CD14-positive monocyte (primary cell): ENCODE measurements around the gene PLA2G4B. TPM values are rescaled to one million over a fixed set of nuclear protein-coding genes. Genes with fewer than 3 reads are reported as not detected.

Experiments
- DNase-seq, 3 donors: peaks; one replicate each; pipeline ENCODE4 v3.0.0-alpha.2; 2011 to 2022
- H2AFZ ChIP-seq: 2 replicates; pipeline ENCODE4 v1.6.0; 2012; ENCODE audit warnings: mild to moderate bottlenecking, low read depth, low read length, inconsistent platforms; ENCODE audit not compliant: insufficient read depth, poor library complexity, severe bottlenecking
- H3K27ac ChIP-seq, 2 donors: 1 replicate in 1 of 2; 2 replicates in 1 of 2; pipeline ENCODE4 v1.5.1; 2012 to 2013; ENCODE audit warnings: low read length in 2 of 2, control low read depth in 1 of 2, inconsistent platforms in 1 of 2, low read depth in 1 of 2, mild to moderate bottlenecking in 1 of 2
- H3K27me3 ChIP-seq, 2 donors: one replicate each; pipeline versions ENCODE4 v1.6.0 to v1.6.1; 2011 to 2013; ENCODE audit warnings: low read length in 2 of 2; ENCODE audit not compliant: control insufficient read depth in 2 of 2, insufficient read depth in 2 of 2
- H3K36me3 ChIP-seq, 2 donors: replicated peaks in 1 of 2; 1 replicate in 1 of 2; 2 replicates in 1 of 2; pipeline versions ENCODE4 v1.5.1 to v1.6.1; 2012 to 2013; ENCODE audit warnings: low read length in 2 of 2, control low read depth in 1 of 2, inconsistent platforms in 1 of 2, mild to moderate bottlenecking in 1 of 2; ENCODE audit not compliant: insufficient read depth in 2 of 2, control insufficient read depth in 1 of 2
- H3K4me1 ChIP-seq, 2 donors: 1 replicate in 1 of 2; 2 replicates in 1 of 2; pipeline versions ENCODE4 v1.5.1 to v1.6.1; 2012 to 2013; ENCODE audit warnings: low read length in 2 of 2, control low read depth in 1 of 2, inconsistent platforms in 1 of 2, mild to moderate bottlenecking in 1 of 2, moderate library complexity in 1 of 2; ENCODE audit not compliant: insufficient read depth in 2 of 2, control insufficient read depth in 1 of 2
- H3K4me2 ChIP-seq: replicated peaks from 2 replicates; pipeline ENCODE3; 2012; ENCODE audit warnings: low read length, moderate library complexity, mild to moderate bottlenecking; ENCODE audit not compliant: poor library complexity, severe bottlenecking; ENCODE audit errors: extremely low read depth
- H3K4me3 ChIP-seq, 3 experiments: fragments of 200-600 bp in 1 of 3; sonication (generic) in 1 of 3; replicated peaks in 1 of 3; 1 replicate in 2 of 3; 2 replicates in 1 of 3; pipeline ENCODE4 v1.5.1; 2011 to 2013; ENCODE audit warnings: low read length in 3 of 3, mild to moderate bottlenecking in 3 of 3, control low read depth in 2 of 3, low read depth in 2 of 3, inconsistent platforms in 1 of 3, moderate library complexity in 1 of 3
- H3K79me2 ChIP-seq: 2 replicates; pipeline ENCODE4 v1.6.0; 2012; ENCODE audit warnings: mild to moderate bottlenecking, control low read depth, inconsistent platforms, low read length, moderate library complexity; ENCODE audit not compliant: insufficient read depth
- H3K9ac ChIP-seq: 2 replicates; pipeline ENCODE4 v1.6.0; 2017; ENCODE audit warnings: low read length, mild to moderate bottlenecking; ENCODE audit not compliant: insufficient read depth, poor library complexity, severe bottlenecking
- H3K9me3 ChIP-seq, 2 donors: replicated peaks in 1 of 2; 1 replicate in 1 of 2; 2 replicates in 1 of 2; pipeline versions ENCODE4 v1.5.1 to v1.6.1; 2012 to 2013; ENCODE audit warnings: low read length in 2 of 2, control low read depth in 1 of 2; ENCODE audit not compliant: control insufficient read depth in 1 of 2, insufficient read depth in 1 of 2
- H4K20me1 ChIP-seq: 2 replicates; pipeline ENCODE4 v1.6.0; 2012; ENCODE audit warnings: mild to moderate bottlenecking, low read length, control low read depth, moderate library complexity; ENCODE audit not compliant: insufficient read depth
- H3K27ac Mint-ChIP-seq, 7 donors: one replicate each; pipeline ENCODE4 v1.8.0; 2020; ENCODE audit warnings: mild to moderate bottlenecking in 7 of 7, mixed read lengths in 7 of 7, moderate library complexity in 6 of 7, inconsistent platforms in 2 of 7
- H3K27me3 Mint-ChIP-seq, 3 donors: one replicate each; pipeline ENCODE4 v1.8.0; 2021 to 2022; ENCODE audit warnings: low read depth in 3 of 3, mild to moderate bottlenecking in 3 of 3, mixed read lengths in 3 of 3, moderate library complexity in 3 of 3, inconsistent platforms in 1 of 3
- H3K36me3 Mint-ChIP-seq, 2 donors: one replicate each; pipeline ENCODE4 v1.8.0; 2020; ENCODE audit warnings: mixed read lengths in 2 of 2, inconsistent platforms in 1 of 2, mild to moderate bottlenecking in 1 of 2
- H3K4me1 Mint-ChIP-seq: one replicate; pipeline ENCODE4 v1.8.0; 2020; ENCODE audit warnings: mild to moderate bottlenecking, mixed read lengths
- H3K4me3 Mint-ChIP-seq, 2 donors: one replicate each; pipeline ENCODE4 v1.8.0; 2020; ENCODE audit warnings: mild to moderate bottlenecking in 2 of 2, mixed read lengths in 2 of 2, moderate library complexity in 1 of 2
- H3K9me3 Mint-ChIP-seq, 7 donors: one replicate each; pipeline ENCODE4 v1.8.0; 2020 to 2022; ENCODE audit warnings: mixed read lengths in 7 of 7, mild to moderate bottlenecking in 6 of 7, moderate library complexity in 6 of 7, inconsistent platforms in 2 of 7
- WGBS: methylation state at CpG from one replicate; pipeline ENCODE4 v1.1.5; 2013; ENCODE audit warnings: missing lambda C conversion rate; ENCODE audit not compliant: insufficient coverage; 5-methylcytosine and 5-hydroxymethylcytosine counted together
- intact Hi-C, 2 donors: fragments of 100-400 bp; cut with micrococcal nuclease; formaldehyde crosslinking; loops; one replicate each; pipeline versions ENCODE4 v1.15.0 to v1.15.1; 2023
- polyA plus RNA-seq, 3 donors: library from polyadenylated mRNA; depleted of rRNA in 1 of 3; unstranded in 2 of 3; stranded (reverse) in 1 of 3; fragments of 300-500 nt in 2 of 3; fragments of >200 nt in 1 of 3; fragmentation: Illumina TruSeq in 2 of 3; gene quantifications; 1 replicate in 2 of 3; 2 replicates in 1 of 3; pipeline ENCODE4 v1.2.3, GENCODE V29; 2012 to 2021
- TF ChIP-seq, protein P1 (sequence below): fragments of 200-600 bp; IDR thresholded peaks from one replicate; pipeline ENCODE4 v1.8.0; 2022; ENCODE audit warnings: antibody characterized with exemption, mild to moderate bottlenecking

PLA2G4B gene
- polyA plus RNA-seq, 3 donors: 0.31 to 32.1 (median 1.6) TPM

- Histone ChIP-seq H3K4me3 (no peak overlapping the region), H3K9ac (no peak overlapping the region), H3K79me2 (no peaks in the 10 kb centered on the region), H4K20me1 (no peaks in the 10 kb centered on the region), H3K4me1 (peaks cover 0 to 3% of the 10 kb centered on the region in 2 donors), H3K9me3 (no peaks in the 10 kb centered on the region), H3K27ac (no peak overlapping the region), H2AFZ (no peak overlapping the region), H3K27me3 (no peaks in the 10 kb centered on the region), H3K36me3 (peaks cover 5 to 19% of the 10 kb centered on the region in 2 donors), H3K4me2 (no peak overlapping the region)
- TF ChIP-seq, protein P1, sequence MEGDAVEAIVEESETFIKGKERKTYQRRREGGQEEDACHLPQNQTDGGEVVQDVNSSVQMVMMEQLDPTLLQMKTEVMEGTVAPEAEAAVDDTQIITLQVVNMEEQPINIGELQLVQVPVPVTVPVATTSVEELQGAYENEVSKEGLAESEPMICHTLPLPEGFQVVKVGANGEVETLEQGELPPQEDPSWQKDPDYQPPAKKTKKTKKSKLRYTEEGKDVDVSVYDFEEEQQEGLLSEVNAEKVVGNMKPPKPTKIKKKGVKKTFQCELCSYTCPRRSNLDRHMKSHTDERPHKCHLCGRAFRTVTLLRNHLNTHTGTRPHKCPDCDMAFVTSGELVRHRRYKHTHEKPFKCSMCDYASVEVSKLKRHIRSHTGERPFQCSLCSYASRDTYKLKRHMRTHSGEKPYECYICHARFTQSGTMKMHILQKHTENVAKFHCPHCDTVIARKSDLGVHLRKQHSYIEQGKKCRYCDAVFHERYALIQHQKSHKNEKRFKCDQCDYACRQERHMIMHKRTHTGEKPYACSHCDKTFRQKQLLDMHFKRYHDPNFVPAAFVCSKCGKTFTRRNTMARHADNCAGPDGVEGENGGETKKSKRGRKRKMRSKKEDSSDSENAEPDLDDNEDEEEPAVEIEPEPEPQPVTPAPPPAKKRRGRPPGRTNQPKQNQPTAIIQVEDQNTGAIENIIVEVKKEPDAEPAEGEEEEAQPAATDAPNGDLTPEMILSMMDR: no peak
- intact Hi-C loops: no loop called here
- Mint-ChIP-seq H3K36me3 (peaks cover 15 to 18% of the 10 kb centered on the region in 2 donors), H3K9me3 (peaks cover 0 to 1% (median 0%) of the 10 kb centered on the region in 7 donors), H3K27ac (peak overlapping the region in 1 of 7 donors; percentile 59), H3K27me3 (peaks cover 0 to 1% (median 0%) of the 10 kb centered on the region in 3 donors), H3K4me3 (no peak overlapping the region), H3K4me1 (peaks cover 4% of the 10 kb centered on the region)
- no peak for DNase-seq
- 100% methylated on average over 1 of the region's 3 CpGs for WGBS
These were observed 32.9 kb upstream of the PLA2G4B start for GRCh38 chr15:41805711-41806110.

DNA sequence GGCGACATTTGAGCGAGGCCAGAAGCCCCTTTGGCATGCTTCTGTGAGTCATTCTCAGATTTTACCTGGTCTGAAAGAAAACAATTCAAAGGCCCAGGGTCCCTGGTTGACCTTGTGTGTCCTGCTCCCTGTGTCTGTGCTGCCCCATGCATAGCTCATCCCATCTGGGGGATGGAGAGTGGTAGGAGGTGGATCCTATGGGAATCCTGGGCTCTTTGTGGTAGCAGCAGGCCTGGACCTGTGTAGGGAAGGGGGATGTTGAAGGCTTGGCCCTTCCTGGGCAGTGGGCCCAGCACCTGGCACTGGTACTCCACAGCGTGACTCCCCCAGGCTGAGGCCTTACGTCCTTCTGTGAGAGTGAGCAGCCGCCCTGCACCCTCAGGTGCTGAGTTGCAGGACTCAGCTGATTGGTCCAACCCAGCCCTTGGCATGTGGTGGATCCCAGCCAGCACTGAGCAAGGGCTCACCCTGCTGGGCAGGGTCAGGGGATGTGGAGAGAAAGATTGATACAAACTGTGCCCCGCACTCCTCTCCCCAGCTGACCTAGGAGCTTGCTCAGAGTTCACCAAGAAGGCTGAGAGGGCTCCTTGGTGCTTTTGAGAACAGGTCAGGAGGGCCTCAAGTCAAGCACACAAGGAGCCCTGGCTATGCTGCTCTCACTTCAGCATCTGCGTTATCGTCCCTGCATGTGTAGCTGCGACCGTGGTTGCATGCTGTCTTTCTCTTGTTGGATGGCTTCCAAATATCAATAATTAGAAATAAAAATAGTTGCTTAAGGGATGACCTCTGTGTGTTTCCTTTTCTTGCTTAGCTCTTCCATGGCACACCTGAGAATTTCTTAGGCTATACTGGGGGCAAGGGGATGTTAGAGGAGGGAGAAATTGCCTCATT lies 32.1 kb upstream of the PLA2G4B start:
- no peak overlapping the region for H2AFZ ChIP-seq
- H3K27ac ChIP-seq: no peak overlapping the region
- no peaks in the 10 kb centered on the region for H3K79me2 ChIP-seq
- no peaks in the 10 kb centered on the region for H3K27me3 ChIP-seq
- H3K9me3 ChIP-seq: no peaks in the 10 kb centered on the region
- Mint-ChIP-seq H3K27me3 (peaks cover 0 to 1% (median 0%) of the 10 kb centered on the region in 3 donors), H3K27ac (peak overlapping the region in 1 of 7 donors; percentile 32), H3K4me1 (peaks cover 4% of the 10 kb centered on the region), H3K36me3 (peaks cover 9 to 12% of the 10 kb centered on the region in 2 donors), H3K9me3 (no peaks in the 10 kb centered on the region), H3K4me3 (no peak overlapping the region)
- no peak overlapping the region for H3K9ac ChIP-seq
- H3K36me3 ChIP-seq: peaks cover 0 to 16% of the 10 kb centered on the region in 2 donors
- TF ChIP-seq, protein P1: no peak
- H3K4me2 ChIP-seq: no peak overlapping the region
- intact Hi-C loops: no loop called here
- no peaks in the 10 kb centered on the region for H4K20me1 ChIP-seq
- H3K4me1 ChIP-seq: peaks cover 0 to 3% of the 10 kb centered on the region in 2 donors
- no peak for DNase-seq
- WGBS: 100% methylated on average over 6 of the region's 10 CpGs
- no peak overlapping the region for H3K4me3 ChIP-seq
